Transverse colon (tissue), 4 donors: ENCODE measurements around the gene AEBP2.

Experiments
- POLR2A ChIP-seq: fragments of 450-650 bp; IDR thresholded peaks from one replicate; pipeline ENCODE4 v1.6.1; 2016; ENCODE audit warnings: antibody characterized with exemption, mild to moderate bottlenecking, moderate library complexity
- POLR2AphosphoS5 ChIP-seq, 3 donors: sonication (generic); formaldehyde crosslinking; IDR thresholded peaks; one replicate each; pipeline ENCODE4 v1.6.1; 2016; ENCODE audit warnings: antibody characterized with exemption in 3 of 3
- TF ChIP-seq, protein P1 (sequence below), 5 experiments: fragments of 200-600 bp in 3 of 5; fragments of 450-650 bp in 2 of 5; sonication (generic) in 3 of 5; IDR thresholded peaks; 1 replicate in 2 of 5; 2 replicates in 3 of 5; pipeline ENCODE4 v1.5.1; 2016 to 2017; ENCODE audit warnings: antibody characterized with exemption in 5 of 5, inconsistent platforms in 3 of 5, mild to moderate bottlenecking in 2 of 5, moderate library complexity in 1 of 5

DNA sequence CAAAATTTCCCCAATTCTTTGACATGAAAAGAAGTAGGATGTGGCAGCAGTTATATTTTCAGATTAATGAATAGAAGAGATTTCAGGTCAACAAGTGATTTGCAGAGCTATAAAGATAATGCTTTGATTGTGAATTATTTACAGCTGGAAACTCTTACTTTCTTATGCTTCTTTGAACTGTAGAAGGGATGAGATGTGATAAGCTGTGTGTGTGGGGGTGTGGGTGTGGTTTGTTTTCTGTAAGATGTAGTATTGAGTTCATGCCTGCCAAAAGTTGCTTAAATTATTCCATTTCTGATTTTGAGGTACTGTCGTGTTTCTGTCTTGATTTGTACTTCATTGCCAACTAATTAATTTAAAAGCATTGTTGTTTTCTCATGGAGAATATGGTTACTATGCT lies 22.7 kb downstream of the AEBP2 start:
- TF ChIP-seq, protein P1, sequence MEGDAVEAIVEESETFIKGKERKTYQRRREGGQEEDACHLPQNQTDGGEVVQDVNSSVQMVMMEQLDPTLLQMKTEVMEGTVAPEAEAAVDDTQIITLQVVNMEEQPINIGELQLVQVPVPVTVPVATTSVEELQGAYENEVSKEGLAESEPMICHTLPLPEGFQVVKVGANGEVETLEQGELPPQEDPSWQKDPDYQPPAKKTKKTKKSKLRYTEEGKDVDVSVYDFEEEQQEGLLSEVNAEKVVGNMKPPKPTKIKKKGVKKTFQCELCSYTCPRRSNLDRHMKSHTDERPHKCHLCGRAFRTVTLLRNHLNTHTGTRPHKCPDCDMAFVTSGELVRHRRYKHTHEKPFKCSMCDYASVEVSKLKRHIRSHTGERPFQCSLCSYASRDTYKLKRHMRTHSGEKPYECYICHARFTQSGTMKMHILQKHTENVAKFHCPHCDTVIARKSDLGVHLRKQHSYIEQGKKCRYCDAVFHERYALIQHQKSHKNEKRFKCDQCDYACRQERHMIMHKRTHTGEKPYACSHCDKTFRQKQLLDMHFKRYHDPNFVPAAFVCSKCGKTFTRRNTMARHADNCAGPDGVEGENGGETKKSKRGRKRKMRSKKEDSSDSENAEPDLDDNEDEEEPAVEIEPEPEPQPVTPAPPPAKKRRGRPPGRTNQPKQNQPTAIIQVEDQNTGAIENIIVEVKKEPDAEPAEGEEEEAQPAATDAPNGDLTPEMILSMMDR (IDR thresholded peaks at IDR 0.05), result no peak
- TF ChIP-seq POLR2A (no peak), POLR2AphosphoS5 (IDR thresholded peaks at IDR 0.05) (no peak)
